ENCODE measurements around the gene ACOT12. TPM values are rescaled to one million over a fixed set of nuclear protein-coding genes. Genes with fewer than 3 reads are reported as not detected.
"Not testable (repeated sequence)": the region's sequence is repeated elsewhere in the genome, so short reads cannot be mapped to it uniquely, and the experiment has no call there.

Gene ACOT12
- total RNA-seq, 1 donor from 2014 or later: not detected

- DNase-seq (ENCODE audit: low read depth in 2 of 2): not testable (repeated sequence)
Observed at GRCh38 chr5:81294021-81294420, 99.9 kb downstream of the ACOT12 start.

GRCh38 chr5:81292130-81292529, 101.8 kb downstream of the ACOT12 start:
- DNase-seq (ENCODE audit: low read depth in 2 of 2): no peak

- no peak for DNase-seq (ENCODE audit: low read depth in 2 of 2)
Observed at GRCh38 chr5:81290146-81290545, 103.8 kb downstream of the ACOT12 start.

- no peak for DNase-seq (ENCODE audit: low read depth in 2 of 2)
Observed at GRCh38 chr5:81288021-81288433, 105.9 kb downstream of the ACOT12 start.

GRCh38 chr5:81286059-81286617, 107.8 kb downstream of the ACOT12 start:
- DNase-seq (ENCODE audit: low read depth in 2 of 2): no peak

- no peak for DNase-seq (ENCODE audit: low read depth in 2 of 2)
Observed at GRCh38 chr5:81283976-81284375, 110.0 kb downstream of the ACOT12 start.

Other genes with a start within 250 kb of the ACOT12 start
- 0.13 and 0.38 TPM in 2 replicates for gene CKMT2, start 160.8 kb downstream of the ACOT12 start, total RNA-seq
- gene ZCCHC9, start 92.5 kb downstream of the ACOT12 start, total RNA-seq: 11.6 and 13.4 TPM in 2 replicates

Data from dermis microvascular lymphatic vessel endothelial cell (primary cell).